CD8-positive, alpha-beta memory T cell (primary cell): ENCODE results near the gene SH3BP1. TPM values are rescaled to one million over a fixed set of nuclear protein-coding genes. Genes with fewer than 3 reads are reported as not detected.
A peak's percentile ranks its signal among the peaks of the same experiment; 100 is the strongest.

ENCODE experiments used
- CTCF ChIA-PET: fragments of 350-600 bp; sonication (Branson Sonifier 250); formaldehyde crosslinking; loops from one replicate; lab custom pipeline; 2021; ENCODE audit warnings: antibody characterized with exemption; lab: Charles Lee
- POLR2A ChIA-PET: fragments of 350-600 bp; sonication (Branson Sonifier 250); formaldehyde crosslinking; loops from one replicate; lab custom pipeline; 2021; ENCODE audit warnings: antibody characterized with exemption; lab: Charles Lee
- DNase-seq, 5 donors: peaks; one replicate each; pipeline versions ENCODE4 v3.0.0 to v3.0.0-alpha.2; 2020 to 2022; ENCODE audit warnings: mixed read lengths in 1 of 5
- H3K27ac ChIP-seq: one replicate; pipeline ENCODE4 v1.7.0; 2013; ENCODE audit warnings: low read depth, mild to moderate bottlenecking, low read length, moderate library complexity
- H3K27me3 ChIP-seq: 2 replicates; pipeline ENCODE4 v1.7.0; 2013; ENCODE audit warnings: low read length, mild to moderate bottlenecking; ENCODE audit not compliant: insufficient read depth, poor library complexity, severe bottlenecking
- H3K36me3 ChIP-seq: 2 replicates; pipeline ENCODE4 v1.7.0; 2013; ENCODE audit warnings: mild to moderate bottlenecking, low read length, moderate library complexity; ENCODE audit not compliant: insufficient read depth
- H3K4me1 ChIP-seq: 2 replicates; pipeline ENCODE4 v1.7.0; 2013; ENCODE audit warnings: mild to moderate bottlenecking, low read length, moderate library complexity; ENCODE audit not compliant: insufficient read depth
- H3K4me3 ChIP-seq: 2 replicates; pipeline ENCODE4 v1.7.0; 2013; ENCODE audit warnings: mild to moderate bottlenecking, low read length
- H3K9me3 ChIP-seq: 2 replicates; pipeline ENCODE4 v1.7.0; 2013; ENCODE audit warnings: mild to moderate bottlenecking, low read length
- H3K27ac Mint-ChIP-seq, 8 donors: one replicate each; pipeline ENCODE4 v1.8.0; 2020 to 2021; ENCODE audit warnings: mixed read lengths in 8 of 8, mild to moderate bottlenecking in 6 of 8, inconsistent platforms in 3 of 8, moderate library complexity in 3 of 8
- H3K27me3 Mint-ChIP-seq, 2 donors: one replicate each; pipeline ENCODE4 v1.8.0; 2020 to 2021; ENCODE audit warnings: mixed read lengths in 2 of 2, mild to moderate bottlenecking in 1 of 2, moderate library complexity in 1 of 2
- H3K36me3 Mint-ChIP-seq, 3 donors: one replicate each; pipeline ENCODE4 v1.8.0; 2020 to 2021; ENCODE audit warnings: mixed read lengths in 3 of 3, inconsistent platforms in 1 of 3, mild to moderate bottlenecking in 1 of 3
- H3K4me1 Mint-ChIP-seq, 3 donors: one replicate each; pipeline ENCODE4 v1.8.0; 2020 to 2021; ENCODE audit warnings: mixed read lengths in 3 of 3, inconsistent platforms in 1 of 3, mild to moderate bottlenecking in 1 of 3
- H3K4me3 Mint-ChIP-seq, 7 donors: one replicate each; pipeline ENCODE4 v1.8.0; 2020 to 2021; ENCODE audit warnings: mixed read lengths in 7 of 7, mild to moderate bottlenecking in 6 of 7, moderate library complexity in 4 of 7, inconsistent platforms in 2 of 7
- H3K9me3 Mint-ChIP-seq, 5 donors: one replicate each; pipeline ENCODE4 v1.8.0; 2020 to 2022; ENCODE audit warnings: mixed read lengths in 5 of 5, mild to moderate bottlenecking in 3 of 5, moderate library complexity in 2 of 5, inconsistent platforms in 1 of 5
- polyA plus RNA-seq: library from polyadenylated mRNA; unstranded; fragments of 300-500 nt; fragmentation: Illumina TruSeq; gene quantifications from one replicate; pipeline ENCODE4 v1.2.3, GENCODE V29; 2021
- total RNA-seq, 2 experiments: library from RNA; stranded (reverse); gene quantifications; one replicate each; pipeline ENCODE4 v1.2.3, GENCODE V29; 2021

The SH3BP1 gene
- total and polyA plus RNA-seq, 3 experiments from 2014 or later, result 32.3 to 94.6 (median 93.1) TPM

- POLR2A ChIA-PET, result interaction anchor here (0.9 to 9.6 kb wide), 4 partner anchors 12 to 45 kb away, joined by 4 to 50 read pairs (median 6); partner anchors contain the start of genes GGA1, LGALS1 and PDXP
- H3K27ac ChIP-seq, result peak overlapping the region; percentile 59
- no peaks in the 10 kb centered on the region for H3K36me3 ChIP-seq
Observed at GRCh38 chr22:37630839-37631435, 8.5 kb upstream of the SH3BP1 start.

GRCh38 chr22:37631448-37632173 is 7.9 kb upstream of the SH3BP1 start:
- Mint-ChIP-seq H3K36me3 (peaks cover 0 to 14% (median 0%) of the 10 kb centered on the region in 3 donors), H3K4me1 (peaks cover 65 to 92% (median 70%) of the 10 kb centered on the region in 3 donors), H3K9me3 (no peaks in the 10 kb centered on the region), H3K27ac (peak overlapping the region; percentile 65 to 97 (median 88)), H3K4me3 (peak overlapping the region; percentile 54 to 90 (median 73)), H3K27me3 (no peaks in the 10 kb centered on the region)
- DNase-seq, result peak; percentile 30 to 75 (median 48)
- H3K27ac ChIP-seq, result peak overlapping the region; percentile 59
- H3K4me1 ChIP-seq, result peaks cover 77% of the 10 kb centered on the region
- no peaks in the 10 kb centered on the region for H3K27me3 ChIP-seq
- no peaks in the 10 kb centered on the region for H3K9me3 ChIP-seq
- ChIA-PET POLR2A (interaction anchor here (0.9 to 9.6 kb wide), 8 partner anchors 11 to 50 kb away, joined by 3 to 50 read pairs (median 6); partner anchors contain the start of genes GGA1, LGALS1 and PDXP), CTCF (interaction anchor here (0.8 to 16.3 kb wide), 9 partner anchors 8 to 50 kb away, joined by 3 to 375 read pairs (median 20); partner anchors contain the start of genes GGA1, LGALS1, NOL12 and PDXP)
- no peak overlapping the region for H3K4me3 ChIP-seq
- H3K36me3 ChIP-seq, result no peaks in the 10 kb centered on the region

More at GRCh38 chr22:37630839-37631435, 8.5 kb upstream of the SH3BP1 start:
- Histone ChIP-seq H3K27me3 (no peaks in the 10 kb centered on the region), H3K9me3 (no peaks in the 10 kb centered on the region), H3K4me1 (peaks cover 77% of the 10 kb centered on the region), H3K4me3 (no peak overlapping the region)
- Mint-ChIP-seq H3K27me3 (no peaks in the 10 kb centered on the region), H3K9me3 (no peaks in the 10 kb centered on the region), H3K27ac (peak overlapping the region; percentile 79 to 97 (median 88)), H3K4me3 (peak overlapping the region in 4 of 7 donors; percentile 20 to 69 (median 48)), H3K4me1 (peaks cover 60 to 92% (median 63%) of the 10 kb centered on the region in 3 donors), H3K36me3 (peaks cover 0 to 14% (median 0%) of the 10 kb centered on the region in 3 donors)
- no peak for DNase-seq
- CTCF ChIA-PET, result interaction anchor here (1.1 to 16.3 kb wide), 7 partner anchors 10 to 51 kb away, joined by 3 to 375 read pairs (median 4); partner anchors contain the start of genes LGALS1, NOL12, PDXP and SH3BP1

- H3K4me3 ChIP-seq, result peak overlapping the region; percentile 49
- DNase-seq, result no peak
- Mint-ChIP-seq H3K4me1 (peaks cover 65 to 92% (median 71%) of the 10 kb centered on the region in 3 donors), H3K36me3 (peaks cover 0 to 14% (median 0%) of the 10 kb centered on the region in 3 donors), H3K4me3 (peak overlapping the region; percentile 72 to 95 (median 77)), H3K27ac (peak overlapping the region; percentile 89 to 99 (median 95)), H3K9me3 (no peaks in the 10 kb centered on the region), H3K27me3 (no peaks in the 10 kb centered on the region)
- H3K27me3 ChIP-seq, result no peaks in the 10 kb centered on the region
- H3K4me1 ChIP-seq, result peaks cover 77% of the 10 kb centered on the region
- no peaks in the 10 kb centered on the region for H3K9me3 ChIP-seq
- no peaks in the 10 kb centered on the region for H3K36me3 ChIP-seq
- ChIA-PET CTCF (interaction anchor here (0.8 to 16.3 kb wide), 9 partner anchors 9 to 173 kb away, joined by 3 to 375 read pairs (median 20); partner anchors contain the start of genes GGA1, LGALS1, NOL12 and PDXP), POLR2A (interaction anchor here (0.5 to 9.6 kb wide), 7 partner anchors 10 to 212 kb away, joined by 3 to 50 read pairs (median 6); partner anchors contain the start of genes ANKRD54, GGA1, LGALS1 and PDXP)
- H3K27ac ChIP-seq, result peak overlapping the region; percentile 59
Observed at GRCh38 chr22:37632174-37633088, 7.0 kb upstream of the SH3BP1 start.

- peak overlapping the region; percentile 72 to 95 (median 77) for H3K4me3 Mint-ChIP-seq
- Histone ChIP-seq H3K27me3 (no peaks in the 10 kb centered on the region), H3K27ac (peak overlapping the region; percentile 59), H3K9me3 (no peaks in the 10 kb centered on the region), H3K4me1 (peaks cover 77% of the 10 kb centered on the region), H3K36me3 (no peaks in the 10 kb centered on the region), H3K4me3 (peak overlapping the region; percentile 49)
- ChIA-PET CTCF (interaction anchor here (0.6 to 16.3 kb wide), 10 partner anchors 8 to 544 kb away, joined by 3 to 375 read pairs (median 12); partner anchors contain the start of genes GGA1, LGALS1, NOL12 and PDXP), POLR2A (interaction anchor here (0.5 to 9.6 kb wide), 6 partner anchors 9 to 211 kb away, joined by 3 to 50 read pairs (median 12); partner anchors contain the start of genes ANKRD54, GGA1, LGALS1 and PDXP)
- peaks cover 0 to 14% (median 0%) of the 10 kb centered on the region in 3 donors for H3K36me3 Mint-ChIP-seq
- no peaks in the 10 kb centered on the region for H3K9me3 Mint-ChIP-seq
- peak; percentile 44 to 80 (median 62) for DNase-seq
- H3K27me3 Mint-ChIP-seq, result no peaks in the 10 kb centered on the region
- peak overlapping the region; percentile 89 to 99 (median 95) for H3K27ac Mint-ChIP-seq
- H3K4me1 Mint-ChIP-seq, result peaks cover 64 to 92% (median 69%) of the 10 kb centered on the region in 3 donors
Observed at GRCh38 chr22:37633089-37633624, 6.3 kb upstream of the SH3BP1 start.

- Mint-ChIP-seq H3K27me3 (no peaks in the 10 kb centered on the region), H3K9me3 (no peaks in the 10 kb centered on the region)
- POLR2A ChIA-PET, result interaction anchor here (1.0 to 9.6 kb wide), 4 partner anchors 9 to 43 kb away, joined by 5 to 50 read pairs (median 18); partner anchors contain the start of genes GGA1 and PDXP
Observed at GRCh38 chr22:37633625-37634416, 5.6 kb upstream of the SH3BP1 start.

GRCh38 chr22:37634417-37634924 is 5.0 kb upstream of the SH3BP1 start:
- H3K27ac ChIP-seq, result peak overlapping the region; percentile 57
- ChIA-PET CTCF (interaction anchor here (1.5 to 16.3 kb wide), 9 partner anchors 6 to 171 kb away, joined by 4 to 375 read pairs (median 20); partner anchors contain the start of genes GGA1, LGALS1, NOL12 and PDXP), POLR2A (interaction anchor here (1.3 to 9.6 kb wide), 4 partner anchors 8 to 26 kb away, joined by 4 to 50 read pairs (median 18); partner anchors contain the start of genes GGA1 and PDXP)
- no peaks in the 10 kb centered on the region for H3K36me3 ChIP-seq
- DNase-seq, result peak in 1 of 5 donors; percentile 29
- H3K27ac Mint-ChIP-seq, result peak overlapping the region; percentile 89 to 99 (median 95)
- no peaks in the 10 kb centered on the region for H3K27me3 Mint-ChIP-seq
- peaks cover 0 to 14% (median 0%) of the 10 kb centered on the region in 3 donors for H3K36me3 Mint-ChIP-seq
- no peaks in the 10 kb centered on the region for H3K9me3 ChIP-seq
- peak overlapping the region; percentile 72 to 95 (median 83) for H3K4me3 Mint-ChIP-seq
- H3K9me3 Mint-ChIP-seq, result no peaks in the 10 kb centered on the region
- H3K4me3 ChIP-seq, result peak overlapping the region; percentile 50
- H3K27me3 ChIP-seq, result no peaks in the 10 kb centered on the region
- peaks cover 78% of the 10 kb centered on the region for H3K4me1 ChIP-seq
- peaks cover 64 to 89% (median 69%) of the 10 kb centered on the region in 3 donors for H3K4me1 Mint-ChIP-seq

More at GRCh38 chr22:37633625-37634416, 5.6 kb upstream of the SH3BP1 start:
- Histone ChIP-seq H3K4me3 (peak overlapping the region; percentile 50), H3K9me3 (no peaks in the 10 kb centered on the region), H3K4me1 (peaks cover 77% of the 10 kb centered on the region), H3K27ac (peak overlapping the region; percentile 59), H3K27me3 (no peaks in the 10 kb centered on the region), H3K36me3 (no peaks in the 10 kb centered on the region)
- Mint-ChIP-seq H3K4me3 (peak overlapping the region; percentile 72 to 95 (median 83)), H3K27ac (peak overlapping the region; percentile 89 to 99 (median 96)), H3K4me1 (peaks cover 66 to 92% (median 69%) of the 10 kb centered on the region in 3 donors), H3K36me3 (peaks cover 0 to 17% (median 0%) of the 10 kb centered on the region in 3 donors)
- CTCF ChIA-PET, result interaction anchor here (0.6 to 16.3 kb wide), 11 partner anchors 7 to 543 kb away, joined by 3 to 375 read pairs (median 5); partner anchors contain the start of genes GGA1, LGALS1, NOL12 and PDXP
- DNase-seq, result peak; percentile 47 to 80 (median 54)
